Brain microvascular endothelial cell (primary cell): ENCODE data around the gene GNPTAB.
A peak's percentile ranks its signal among the peaks of the same experiment; 100 is the strongest.
"Not testable (repeated sequence)": the region's sequence is repeated elsewhere in the genome, so short reads cannot be mapped to it uniquely, and the experiment has no call there.

ENCODE experiments used
- DNase-seq: peaks from one replicate; pipeline ENCODE4 v3.0.0-alpha.2; 2020
- H3K27ac ChIP-seq: fragments of 250-450 bp; sonication (Bioruptor Pico); 2 replicates; pipeline ENCODE4 v1.5.1; 2020; ENCODE audit warnings: mild to moderate bottlenecking, moderate library complexity
- H3K27me3 ChIP-seq: fragments of 250-450 bp; sonication (Bioruptor Pico); replicated peaks from 2 replicates; pipeline ENCODE4 v1.5.1; 2020; ENCODE audit warnings: mild to moderate bottlenecking
- H3K36me3 ChIP-seq: fragments of 250-450 bp; sonication (Bioruptor Pico); replicated peaks from 2 replicates; pipeline ENCODE4 v1.5.1; 2020; ENCODE audit warnings: mild to moderate bottlenecking
- H3K4me3 ChIP-seq: 2 replicates; pipeline ENCODE4 v1.5.1; 2011; ENCODE audit warnings: low read depth, mild to moderate bottlenecking, control low read depth, low read length, moderate library complexity
- CTCF ChIP-seq: IDR thresholded peaks from 2 replicates; pipeline ENCODE4 v1.5.1; 2011; ENCODE audit warnings: low read depth, mild to moderate bottlenecking, moderate library complexity, low read length, control low read depth, inconsistent platforms; ENCODE audit errors: missing control alignments
- in situ Hi-C: cut with HindIII; loops from 2 replicates; pipeline ENCODE4 v1.10.0; 2017; ENCODE audit warnings: low sequenced_read_pairs, low pct_ligation_motif_present

GNPTAB gene

GRCh38 chr12:101828463-101829196, 2.1 kb downstream of the GNPTAB start:
- no peaks in the 10 kb centered on the region for H3K36me3 ChIP-seq
- no peak overlapping the region for H3K4me3 ChIP-seq
- no peak for DNase-seq
- no peak for TF ChIP-seq CTCF
- no peak overlapping the region for H3K27ac ChIP-seq
- in situ Hi-C loops: no loop called here
- no peaks in the 10 kb centered on the region for H3K27me3 ChIP-seq

- H3K36me3 ChIP-seq: no peaks in the 10 kb centered on the region
- no peaks in the 10 kb centered on the region for H3K27me3 ChIP-seq
- TF ChIP-seq CTCF: no peak
- H3K27ac ChIP-seq: no peak overlapping the region
- no peak overlapping the region for H3K4me3 ChIP-seq
- in situ Hi-C loops: no loop called here
- DNase-seq: no peak
These were observed 3.9 kb downstream of the GNPTAB start for GRCh38 chr12:101826766-101827368.

- H3K36me3 ChIP-seq: no peaks in the 10 kb centered on the region
- no peak for TF ChIP-seq CTCF
- H3K27me3 ChIP-seq: no peaks in the 10 kb centered on the region
- H3K4me3 ChIP-seq: no peak overlapping the region
- in situ Hi-C loops: no loop called here
- DNase-seq: no peak
- no peak overlapping the region for H3K27ac ChIP-seq
These were observed 5.9 kb downstream of the GNPTAB start for GRCh38 chr12:101824831-101825230.

- H3K4me3 ChIP-seq: no peak overlapping the region
- H3K27me3 ChIP-seq: no peaks in the 10 kb centered on the region
- H3K36me3 ChIP-seq: no peaks in the 10 kb centered on the region
- DNase-seq: peak; percentile 7
- no peak overlapping the region for H3K27ac ChIP-seq
- in situ Hi-C loops: no loop called here
- TF ChIP-seq CTCF: peak; percentile 46
These were observed 6.9 kb downstream of the GNPTAB start for GRCh38 chr12:101823891-101824290.

- Histone ChIP-seq H3K4me3 (no peak overlapping the region), H3K27ac (no peak overlapping the region), H3K27me3 (no peaks in the 10 kb centered on the region), H3K36me3 (no peaks in the 10 kb centered on the region)
- TF ChIP-seq CTCF: no peak
- no peak for DNase-seq
- in situ Hi-C loops: no loop called here
These were observed 7.7 kb downstream of the GNPTAB start for GRCh38 chr12:101823039-101823438.

- no peak overlapping the region for H3K27ac ChIP-seq
- H3K27me3 ChIP-seq: no peaks in the 10 kb centered on the region
- H3K36me3 ChIP-seq: no peaks in the 10 kb centered on the region
- in situ Hi-C loops: no loop called here
- no peak for DNase-seq
- no peak overlapping the region for H3K4me3 ChIP-seq
- no peak for TF ChIP-seq CTCF
These were observed 11.3 kb downstream of the GNPTAB start for GRCh38 chr12:101819467-101819866.

GRCh38 chr12:101818689-101819088, 12.1 kb downstream of the GNPTAB start:
- H3K27me3 ChIP-seq, in situ Hi-C loops, H3K4me3 ChIP-seq, H3K27ac ChIP-seq, H3K36me3 ChIP-seq, DNase-seq: not testable (repeated sequence)
